Measurements from ENCODE around the gene FREM3. TPM values are rescaled to one million over a fixed set of nuclear protein-coding genes. Genes with fewer than 3 reads are reported as not detected.

The FREM3 gene
- total RNA-seq, 1 donor from 2014 or later: not detected

- CTCF ChIA-PET: no interaction called here
- ATAC-seq (ENCODE audit: low read depth) (no peak), DNase-seq (no peak)
- H3K27ac Mint-ChIP-seq: no peak overlapping the region
- H3K4me3 Mint-ChIP-seq: no peak overlapping the region
- H3K36me3 Mint-ChIP-seq (ENCODE audit: low read depth): no peaks in the 10 kb centered on the region
- TF ChIP-seq CTCF (IDR thresholded peaks at IDR 0.05): no peak
- no peaks in the 10 kb centered on the region for H3K4me1 Mint-ChIP-seq
- no peaks in the 10 kb centered on the region for H3K27me3 Mint-ChIP-seq
- intact Hi-C loops (cut with micrococcal nuclease): no loop called here
- H3K9me3 Mint-ChIP-seq: peaks cover 15% of the 10 kb centered on the region
- POLR2A ChIA-PET: interaction anchor here (0.6 kb wide), 1 partner anchor 306 kb away, joined by 3 read pairs; no protein-coding TSS in a partner anchor
Observed at GRCh38 chr4:143586080-143586479, 114.4 kb downstream of the FREM3 start.

- no peak for TF ChIP-seq CTCF (IDR thresholded peaks at IDR 0.05)
- Mint-ChIP-seq H3K36me3 (ENCODE audit: low read depth) (no peaks in the 10 kb centered on the region), H3K4me1 (no peaks in the 10 kb centered on the region), H3K27ac (no peak overlapping the region), H3K9me3 (peaks cover 15% of the 10 kb centered on the region), H3K27me3 (no peaks in the 10 kb centered on the region), H3K4me3 (no peak overlapping the region)
- DNase-seq (no peak), ATAC-seq (ENCODE audit: low read depth) (no peak)
- ChIA-PET CTCF (no interaction called here), POLR2A (no interaction called here)
- intact Hi-C loops (cut with micrococcal nuclease): no loop called here
Observed at GRCh38 chr4:143585548-143585947, 114.9 kb downstream of the FREM3 start.

- CTCF ChIA-PET: no interaction called here
- Mint-ChIP-seq H3K27me3 (no peaks in the 10 kb centered on the region), H3K9me3 (peaks cover 12% of the 10 kb centered on the region), H3K4me3 (no peak overlapping the region), H3K4me1 (no peaks in the 10 kb centered on the region), H3K36me3 (ENCODE audit: low read depth) (no peaks in the 10 kb centered on the region), H3K27ac (no peak overlapping the region)
- POLR2A ChIA-PET: no interaction called here
- TF ChIP-seq CTCF (IDR thresholded peaks at IDR 0.05): no peak
- ATAC-seq (ENCODE audit: low read depth): no peak
- no peak for DNase-seq
- intact Hi-C loops (cut with micrococcal nuclease): no loop called here
Observed at GRCh38 chr4:143581331-143581946, 119.0 kb downstream of the FREM3 start.

GRCh38 chr4:143575331-143575730 lies 125.1 kb downstream of the FREM3 start:
- ChIA-PET CTCF (no interaction called here), POLR2A (no interaction called here)
- Mint-ChIP-seq H3K27me3 (no peaks in the 10 kb centered on the region), H3K4me1 (no peaks in the 10 kb centered on the region), H3K9me3 (no peaks in the 10 kb centered on the region), H3K27ac (no peak overlapping the region), H3K4me3 (no peak overlapping the region), H3K36me3 (ENCODE audit: low read depth) (peaks cover 10% of the 10 kb centered on the region)
- TF ChIP-seq CTCF (IDR thresholded peaks at IDR 0.05): no peak
- ATAC-seq (ENCODE audit: low read depth) (no peak), DNase-seq (no peak)
- intact Hi-C loops (cut with micrococcal nuclease): no loop called here

- ChIA-PET POLR2A (no interaction called here), CTCF (no interaction called here)
- peaks cover 9% of the 10 kb centered on the region for H3K36me3 Mint-ChIP-seq (ENCODE audit: low read depth)
- no peak overlapping the region for H3K27ac Mint-ChIP-seq
- intact Hi-C loops (cut with micrococcal nuclease): no loop called here
- H3K9me3 Mint-ChIP-seq: no peaks in the 10 kb centered on the region
- H3K27me3 Mint-ChIP-seq: no peaks in the 10 kb centered on the region
- no peak overlapping the region for H3K4me3 Mint-ChIP-seq
- ATAC-seq (ENCODE audit: low read depth): no peak
- no peak for TF ChIP-seq CTCF (IDR thresholded peaks at IDR 0.05)
- H3K4me1 Mint-ChIP-seq: peaks cover 15% of the 10 kb centered on the region
- no peak for DNase-seq
Observed at GRCh38 chr4:143564472-143564871, 136.0 kb downstream of the FREM3 start.
